SK-N-MC (cell line): Measurements from ENCODE around the gene SEM1.
A peak's percentile ranks its signal among the peaks of the same experiment; 100 is the strongest.
"Not testable (repeated sequence)": the region's sequence is repeated elsewhere in the genome, so short reads cannot be mapped to it uniquely, and the experiment has no call there.

Source experiments
- DNase-seq: peaks from one replicate; pipeline ENCODE4 v3.0.0-alpha.2; 2011; ENCODE audit warnings: low read depth, low spot score
- H3K27ac ChIP-seq: fragments of 200-600 bp; sonication (generic); 2 replicates; pipeline ENCODE4 v1.5.1; 2016; ENCODE audit warnings: mixed run types
- H3K36me3 ChIP-seq: fragments of 200-600 bp; sonication (generic); 2 replicates; pipeline ENCODE4 v1.6.1; 2017; ENCODE audit warnings: antibody characterized with exemption, low read length, mixed read lengths; ENCODE audit not compliant: insufficient read depth
- H3K4me3 ChIP-seq: fragments of 200-600 bp; sonication (generic); 2 replicates; pipeline ENCODE4 v1.5.1; 2016
- H3K9ac ChIP-seq: fragments of 200-600 bp; sonication (generic); 2 replicates; pipeline ENCODE4 v1.8.0; 2017; ENCODE audit warnings: mixed run types, mixed read lengths; ENCODE audit not compliant: insufficient read length
- H3K9me3 ChIP-seq: fragments of 200-600 bp; sonication (generic); 2 replicates; pipeline ENCODE4 v1.6.1; 2017; ENCODE audit warnings: low read depth, mild to moderate bottlenecking, antibody characterized with exemption, low read length, moderate library complexity, mixed read lengths
- EZH2 ChIP-seq: fragments of 200-600 bp; sonication (generic); IDR thresholded peaks from one replicate; pipeline ENCODE4 v1.6.1; 2017; ENCODE audit warnings: antibody characterized with exemption
- FOXP2 ChIP-seq: optimal IDR thresholded peaks from 2 replicates; pipeline ENCODE3; 2011; ENCODE audit warnings: mild to moderate bottlenecking, moderate library complexity; ENCODE audit not compliant: insufficient read depth; ENCODE audit errors: extremely low read length, control extremely low read depth
- POLR2AphosphoS5 ChIP-seq: IDR thresholded peaks from 2 replicates; pipeline ENCODE4 v1.6.1; 2012; ENCODE audit warnings: mild to moderate bottlenecking, low read depth, low read length, borderline replicate concordance

SEM1 gene

DNA sequence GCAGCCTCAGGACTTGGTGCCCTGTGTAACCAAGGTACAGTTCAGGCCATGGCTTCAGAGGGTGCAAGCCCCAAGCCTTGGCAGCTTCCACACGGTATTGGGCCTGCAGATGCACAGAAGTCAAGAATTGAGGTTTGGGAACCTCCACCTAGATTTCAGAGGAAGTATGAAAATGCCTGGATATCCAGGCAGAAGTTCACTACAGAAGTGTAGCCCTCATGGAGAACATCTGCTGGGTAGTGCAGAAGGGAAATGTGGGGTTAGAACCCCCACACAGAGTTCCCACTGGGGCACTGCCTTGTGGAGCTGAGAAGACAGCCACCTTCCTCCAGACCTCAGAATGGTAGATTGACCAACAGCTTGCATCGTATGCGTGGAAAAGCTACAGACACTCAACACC lies 3.4 kb upstream of the SEM1 start:
- H3K4me3 ChIP-seq = no peak overlapping the region
- H3K27ac ChIP-seq = no peak overlapping the region
- TF ChIP-seq POLR2AphosphoS5 (no peak), FOXP2 (no peak), EZH2 (no peak)
- peaks cover 4% of the 10 kb centered on the region for H3K36me3 ChIP-seq
- no peak overlapping the region for H3K9ac ChIP-seq
- DNase-seq = no peak
- no peaks in the 10 kb centered on the region; the same call in 1 of the 2 replicates for H3K9me3 ChIP-seq

DNA sequence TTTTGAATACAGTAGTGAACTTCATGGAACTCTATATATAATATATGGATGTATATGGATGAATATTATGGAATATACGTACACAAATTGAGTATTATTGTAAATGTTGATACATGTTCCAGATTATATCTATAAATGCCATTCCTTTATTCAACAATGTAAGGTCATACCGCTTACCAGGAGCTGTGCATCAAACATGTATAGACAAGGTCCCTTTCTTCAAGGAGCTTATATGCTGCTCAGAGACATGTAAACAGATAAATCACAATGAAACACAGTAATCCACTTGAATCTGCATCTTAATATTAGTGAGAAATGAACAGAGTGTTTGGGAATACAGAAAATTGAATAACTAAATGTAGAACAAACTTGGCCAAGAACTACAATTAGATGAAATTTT lies 898 bp upstream of the SEM1 start:
- Histone ChIP-seq H3K9ac (no peak overlapping the region), H3K4me3 (peak overlapping the region; percentile 97), H3K27ac (peak overlapping the region; percentile 75), H3K36me3 (peaks cover 24% of the 10 kb centered on the region), H3K9me3 (no peaks in the 10 kb centered on the region; the same call in 1 of the 2 replicates)
- no peak for DNase-seq
- TF ChIP-seq EZH2 (no peak), POLR2AphosphoS5 (no peak), FOXP2 (no peak)

DNA sequence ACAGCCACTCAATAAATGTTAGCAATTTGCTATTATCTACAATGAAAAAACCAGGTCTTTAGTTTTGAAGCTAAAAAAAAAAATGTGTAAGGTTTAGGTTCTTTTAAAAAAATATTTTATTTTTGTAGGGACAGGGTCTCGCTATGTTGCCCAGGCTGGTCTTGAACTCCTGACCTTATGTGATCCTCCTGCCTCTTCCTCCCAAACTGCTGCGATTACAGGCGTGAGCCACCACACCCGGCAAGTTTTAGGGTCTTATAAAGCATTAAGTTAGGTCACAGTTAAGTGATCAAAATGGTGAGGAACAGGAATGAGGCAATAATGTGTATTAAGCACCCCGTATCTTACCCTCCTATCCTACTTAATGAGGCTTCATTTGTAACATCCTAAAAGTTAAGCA lies 774 bp downstream of the SEM1 start:
- no peak for DNase-seq
- peaks cover 32% of the 10 kb centered on the region for H3K36me3 ChIP-seq
- TF ChIP-seq POLR2AphosphoS5 (no peak), FOXP2 (no peak), EZH2 (no peak)
- H3K9me3 ChIP-seq = no peaks in the 10 kb centered on the region; the same call in 1 of the 2 replicates
- H3K27ac ChIP-seq = peak overlapping the region; percentile 75; the same call in 1 of the 2 replicates
- H3K4me3 ChIP-seq = peak overlapping the region; percentile 97
- peak overlapping the region; percentile 95 for H3K9ac ChIP-seq

DNA sequence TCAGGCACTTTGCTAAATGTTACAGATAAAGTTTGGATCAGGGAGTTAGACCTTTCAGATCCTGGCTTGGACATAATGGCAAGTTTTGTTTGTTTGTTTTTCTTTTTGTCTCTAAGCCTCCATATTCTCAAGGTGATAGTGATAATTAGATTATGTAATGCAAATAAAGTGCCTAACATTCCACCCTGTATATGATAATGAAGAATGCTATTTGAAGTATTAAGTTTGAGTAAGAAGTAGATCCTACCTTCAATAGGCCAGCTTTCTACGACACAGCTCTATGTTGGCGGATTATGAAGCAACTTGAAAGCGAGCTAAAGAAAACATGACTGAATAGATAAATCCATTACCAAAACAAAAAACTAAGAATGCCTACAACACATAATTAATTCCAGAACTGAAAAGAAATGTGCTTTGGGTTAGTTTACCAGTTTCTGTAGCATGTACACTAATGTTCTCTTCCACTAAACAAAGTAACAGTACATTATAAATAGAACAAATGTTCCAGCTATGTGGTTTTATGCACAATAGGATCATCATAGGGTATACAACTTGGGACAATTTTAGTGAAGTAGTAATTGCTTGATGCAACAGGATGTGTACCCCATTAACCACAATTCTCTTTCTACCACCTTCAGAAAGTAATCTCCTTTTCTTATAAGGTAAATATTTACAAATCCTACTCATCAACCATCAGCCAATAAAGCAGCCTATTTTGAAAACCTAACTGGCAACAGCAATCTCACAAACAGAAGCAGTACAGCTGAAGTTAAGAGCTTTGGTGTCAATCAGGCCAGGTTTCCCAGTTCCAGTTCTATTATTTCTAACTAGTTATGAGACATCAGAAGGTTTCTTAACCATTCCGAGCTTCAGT lies 1.5 kb downstream of the SEM1 start:
- Histone ChIP-seq H3K4me3 (peak overlapping the region; percentile 97), H3K36me3 (peaks cover 37% of the 10 kb centered on the region), H3K27ac (no peak overlapping the region), H3K9ac (peak overlapping the region; percentile 95), H3K9me3 (no peaks in the 10 kb centered on the region; the same call in 1 of the 2 replicates)
- no peak for DNase-seq
- no peak for TF ChIP-seq FOXP2
- no peak for TF ChIP-seq POLR2AphosphoS5
- TF ChIP-seq EZH2 = no peak

DNA sequence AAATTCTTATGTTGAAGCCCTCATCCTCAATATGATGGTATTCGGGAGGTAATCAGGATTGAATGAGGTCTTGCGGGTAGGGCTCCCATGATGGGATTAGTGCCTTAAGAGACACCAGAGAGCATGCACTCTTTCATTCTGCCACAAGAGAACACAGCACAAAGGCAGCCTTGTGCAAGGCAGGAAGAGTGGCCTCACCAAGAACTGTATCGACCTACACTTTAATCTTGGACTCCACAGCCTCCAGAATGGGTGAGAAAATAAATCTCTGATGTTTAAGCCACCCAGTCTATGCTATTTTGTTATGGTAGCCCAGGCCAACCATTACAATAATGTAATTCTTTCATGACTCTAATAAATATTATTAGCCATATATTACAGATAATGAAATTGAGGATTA lies 8.4 kb downstream of the SEM1 start:
- Histone ChIP-seq H3K9ac (no peak overlapping the region), H3K36me3 (peaks cover 49% of the 10 kb centered on the region), H3K4me3 (no peak overlapping the region), H3K9me3 (no peaks in the 10 kb centered on the region), H3K27ac (no peak overlapping the region)
- DNase-seq = no peak
- TF ChIP-seq FOXP2 = no peak
- no peak for TF ChIP-seq EZH2
- TF ChIP-seq POLR2AphosphoS5 = no peak

DNA sequence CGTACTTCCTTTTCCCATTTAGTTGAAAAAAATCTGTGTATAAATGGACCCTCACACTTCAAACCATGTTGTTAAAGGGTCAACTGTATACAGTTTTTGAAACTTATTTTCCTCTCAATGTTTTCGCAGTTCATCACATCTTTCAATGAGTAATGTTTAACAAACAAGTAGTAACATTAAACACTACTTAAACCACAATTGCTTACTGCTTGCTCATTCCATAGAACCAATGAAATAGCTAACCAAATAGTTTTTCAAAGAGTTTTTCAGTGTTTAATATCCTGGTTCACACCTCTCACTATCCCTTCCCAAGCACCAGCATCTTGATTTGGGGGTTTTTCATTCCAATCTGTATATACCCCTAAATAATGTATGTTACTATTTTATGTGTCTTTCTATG lies 9.1 kb downstream of the SEM1 start:
- Histone ChIP-seq H3K4me3 (no peak overlapping the region), H3K9ac (no peak overlapping the region), H3K36me3 (peaks cover 46% of the 10 kb centered on the region), H3K9me3 (no peaks in the 10 kb centered on the region), H3K27ac (no peak overlapping the region)
- DNase-seq = no peak
- TF ChIP-seq EZH2 (no peak), FOXP2 (no peak), POLR2AphosphoS5 (no peak)

DNA sequence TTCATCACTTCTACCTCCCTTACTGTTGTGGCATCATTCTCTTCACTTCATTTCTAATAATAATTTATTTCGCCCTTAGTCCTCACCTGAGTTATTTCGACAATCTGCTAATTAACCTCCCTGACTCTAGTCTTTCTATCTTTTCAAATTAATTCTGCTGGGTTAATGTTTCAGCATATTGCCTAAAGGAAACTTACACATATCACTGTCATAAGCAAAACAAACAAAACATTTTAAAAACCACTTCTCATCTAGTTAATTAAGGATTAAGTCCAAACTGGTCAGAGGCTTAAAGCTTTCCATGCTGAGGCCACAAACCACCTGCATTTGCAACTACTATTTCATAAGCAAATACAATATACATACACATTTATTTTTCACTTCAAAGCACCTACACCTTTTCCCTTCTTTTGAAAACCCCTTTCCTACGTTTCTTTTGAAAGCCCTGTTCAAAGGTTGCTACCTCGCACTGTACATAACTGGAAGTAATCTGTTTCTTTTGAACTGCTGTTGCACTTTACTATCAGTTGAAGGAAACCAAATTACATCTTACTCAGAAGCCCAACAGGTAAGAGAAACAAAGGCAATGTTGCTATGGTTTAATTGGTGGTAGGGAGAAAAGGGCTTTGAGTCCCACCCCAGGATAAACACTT lies 10.3 kb downstream of the SEM1 start:
- Histone ChIP-seq H3K4me3 (no peak overlapping the region), H3K9me3 (no peaks in the 10 kb centered on the region), H3K27ac (no peak overlapping the region), H3K36me3 (peaks cover 44% of the 10 kb centered on the region), H3K9ac (no peak overlapping the region)
- DNase-seq = no peak
- TF ChIP-seq EZH2 = no peak
- TF ChIP-seq POLR2AphosphoS5 = no peak
- TF ChIP-seq FOXP2 = no peak

DNA sequence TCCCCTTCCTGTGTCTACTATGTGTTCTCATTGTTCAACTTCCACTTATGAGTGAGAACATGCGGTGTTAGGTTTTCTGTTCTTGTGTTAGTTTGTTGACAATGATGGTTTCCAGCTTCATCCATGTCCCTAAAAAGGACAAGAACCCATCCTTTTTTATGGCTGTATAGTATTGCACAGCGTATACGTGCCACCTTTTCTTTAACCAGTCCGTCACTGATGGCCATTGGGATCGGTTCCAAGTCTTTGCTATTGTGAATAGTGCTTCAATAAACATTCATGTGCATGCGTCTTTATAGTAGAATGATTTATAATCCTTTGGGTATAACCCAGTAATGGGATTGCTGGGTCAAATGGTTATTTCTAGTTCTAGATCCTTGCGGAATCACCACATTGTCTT lies 11.2 kb downstream of the SEM1 start:
- DNase-seq, H3K27ac ChIP-seq, H3K9ac ChIP-seq, H3K9me3 ChIP-seq, H3K4me3 ChIP-seq: not testable (repeated sequence)
- peaks cover 46% of the 10 kb centered on the region for H3K36me3 ChIP-seq
